GM19438 (cell line): ENCODE measurements around the gene CHRNB4.
"Not testable (repeated sequence)": the region's sequence is repeated elsewhere in the genome, so short reads cannot be mapped to it uniquely, and the experiment has no call there.

ENCODE experiments used
- ATAC-seq: cut with Tn5 transposase; IDR thresholded peaks from one replicate; pipeline ENCODE4 v1.9.1; 2021; ENCODE audit warnings: low read depth; ENCODE audit not compliant: unreplicated experiment

CHRNB4 gene

GRCh38 chr15:78618490-78618934 is 22.5 kb downstream of the CHRNB4 start:
- no peak for ATAC-seq

- no peak for ATAC-seq
These were observed 22.9 kb downstream of the CHRNB4 start for GRCh38 chr15:78618064-78618463.

- no peak for ATAC-seq
These were observed 23.5 kb downstream of the CHRNB4 start for GRCh38 chr15:78617516-78617915.

- ATAC-seq, result no peak
These were observed 23.9 kb downstream of the CHRNB4 start for GRCh38 chr15:78617076-78617475.

- ATAC-seq, result no peak
These were observed 24.5 kb downstream of the CHRNB4 start for GRCh38 chr15:78616506-78616905.

- no peak for ATAC-seq
These were observed 25.8 kb downstream of the CHRNB4 start for GRCh38 chr15:78615151-78615589.

GRCh38 chr15:78614021-78614420 is 27.0 kb downstream of the CHRNB4 start:
- ATAC-seq, result no peak

- ATAC-seq, result not testable (repeated sequence)
These were observed 31.5 kb downstream of the CHRNB4 start for GRCh38 chr15:78609551-78609950.

- ATAC-seq, result no peak
These were observed 35.3 kb downstream of the CHRNB4 start for GRCh38 chr15:78605680-78606079.

GRCh38 chr15:78605201-78605600 is 35.8 kb downstream of the CHRNB4 start:
- no peak for ATAC-seq

- ATAC-seq, result no peak
These were observed 36.6 kb downstream of the CHRNB4 start for GRCh38 chr15:78604420-78604819.

- no peak for ATAC-seq
These were observed 37.5 kb downstream of the CHRNB4 start for GRCh38 chr15:78603467-78603866.

- ATAC-seq, result no peak
These were observed 41.8 kb downstream of the CHRNB4 start for GRCh38 chr15:78599189-78599588.

GRCh38 chr15:78598348-78598747 is 42.7 kb downstream of the CHRNB4 start:
- no peak for ATAC-seq

GRCh38 chr15:78597583-78597982 is 43.4 kb downstream of the CHRNB4 start:
- ATAC-seq, result no peak

- no peak for ATAC-seq
These were observed 66.1 kb downstream of the CHRNB4 start for GRCh38 chr15:78574944-78575343.
